ENCODE results near the gene TMEM115. TPM values are rescaled to one million over a fixed set of nuclear protein-coding genes. Genes with fewer than 3 reads are reported as not detected.

The TMEM115 gene
- total RNA-seq, 2 experiments from 2014 or later = 15.2 to 16.8 TPM

DNA sequence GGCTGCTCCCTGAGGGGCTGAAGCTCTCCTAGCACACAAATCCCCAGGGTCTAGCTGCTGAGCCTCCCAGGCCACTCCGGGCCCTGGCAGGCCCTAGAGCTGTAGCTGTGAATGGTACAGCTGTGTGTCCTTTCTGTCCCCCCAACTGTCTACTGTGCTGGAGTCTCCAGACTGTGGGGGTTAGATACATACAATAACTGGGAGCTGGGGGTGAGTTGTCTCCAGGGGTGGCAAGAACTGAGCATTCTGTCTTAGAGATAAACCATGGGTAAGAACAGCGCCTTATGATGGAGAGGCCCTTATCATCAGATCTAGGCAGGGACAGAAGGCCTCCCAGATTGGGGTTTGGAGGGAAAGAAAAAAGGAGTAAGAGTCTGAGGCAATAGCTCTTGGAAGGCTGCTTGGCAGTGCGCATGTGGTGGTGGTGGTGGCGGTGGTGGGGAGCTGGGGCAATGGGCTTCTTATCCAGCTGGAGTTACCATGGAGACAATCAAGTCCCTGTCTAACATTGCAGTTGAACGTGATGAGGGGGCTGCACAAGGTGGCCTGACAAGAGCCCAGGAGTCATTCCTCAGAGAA, 5.0 kb downstream of the TMEM115 start:
- ChIA-PET CTCF (interaction anchor here (0.9 to 4.3 kb wide), 5 partner anchors 16 to 218 kb away, joined by 3 to 15 read pairs (median 3); no protein-coding TSS in a partner anchor), POLR2A (interaction anchor here (0.6 to 6.9 kb wide), 6 partner anchors 10 to 1052 kb away, joined by 3 to 137 read pairs (median 3); partner anchors contain the start of gene RASSF1)
- ATAC-seq (no peak), DNase-seq (no peak)
- Mint-ChIP-seq H3K9me3 (no peaks in the 10 kb centered on the region), H3K27ac (peak overlapping the region; percentile 5), H3K4me1 (ENCODE audit: low read depth) (peaks cover 50% of the 10 kb centered on the region), H3K4me3 (no peak overlapping the region), H3K36me3 (ENCODE audit: low read depth) (peaks cover 25% of the 10 kb centered on the region), H3K27me3 (no peaks in the 10 kb centered on the region)
- TF ChIP-seq, protein P1, sequence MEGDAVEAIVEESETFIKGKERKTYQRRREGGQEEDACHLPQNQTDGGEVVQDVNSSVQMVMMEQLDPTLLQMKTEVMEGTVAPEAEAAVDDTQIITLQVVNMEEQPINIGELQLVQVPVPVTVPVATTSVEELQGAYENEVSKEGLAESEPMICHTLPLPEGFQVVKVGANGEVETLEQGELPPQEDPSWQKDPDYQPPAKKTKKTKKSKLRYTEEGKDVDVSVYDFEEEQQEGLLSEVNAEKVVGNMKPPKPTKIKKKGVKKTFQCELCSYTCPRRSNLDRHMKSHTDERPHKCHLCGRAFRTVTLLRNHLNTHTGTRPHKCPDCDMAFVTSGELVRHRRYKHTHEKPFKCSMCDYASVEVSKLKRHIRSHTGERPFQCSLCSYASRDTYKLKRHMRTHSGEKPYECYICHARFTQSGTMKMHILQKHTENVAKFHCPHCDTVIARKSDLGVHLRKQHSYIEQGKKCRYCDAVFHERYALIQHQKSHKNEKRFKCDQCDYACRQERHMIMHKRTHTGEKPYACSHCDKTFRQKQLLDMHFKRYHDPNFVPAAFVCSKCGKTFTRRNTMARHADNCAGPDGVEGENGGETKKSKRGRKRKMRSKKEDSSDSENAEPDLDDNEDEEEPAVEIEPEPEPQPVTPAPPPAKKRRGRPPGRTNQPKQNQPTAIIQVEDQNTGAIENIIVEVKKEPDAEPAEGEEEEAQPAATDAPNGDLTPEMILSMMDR (IDR thresholded peaks at IDR 0.05) = no peak
- intact Hi-C loops (cut with micrococcal nuclease) = no loop called here

DNA sequence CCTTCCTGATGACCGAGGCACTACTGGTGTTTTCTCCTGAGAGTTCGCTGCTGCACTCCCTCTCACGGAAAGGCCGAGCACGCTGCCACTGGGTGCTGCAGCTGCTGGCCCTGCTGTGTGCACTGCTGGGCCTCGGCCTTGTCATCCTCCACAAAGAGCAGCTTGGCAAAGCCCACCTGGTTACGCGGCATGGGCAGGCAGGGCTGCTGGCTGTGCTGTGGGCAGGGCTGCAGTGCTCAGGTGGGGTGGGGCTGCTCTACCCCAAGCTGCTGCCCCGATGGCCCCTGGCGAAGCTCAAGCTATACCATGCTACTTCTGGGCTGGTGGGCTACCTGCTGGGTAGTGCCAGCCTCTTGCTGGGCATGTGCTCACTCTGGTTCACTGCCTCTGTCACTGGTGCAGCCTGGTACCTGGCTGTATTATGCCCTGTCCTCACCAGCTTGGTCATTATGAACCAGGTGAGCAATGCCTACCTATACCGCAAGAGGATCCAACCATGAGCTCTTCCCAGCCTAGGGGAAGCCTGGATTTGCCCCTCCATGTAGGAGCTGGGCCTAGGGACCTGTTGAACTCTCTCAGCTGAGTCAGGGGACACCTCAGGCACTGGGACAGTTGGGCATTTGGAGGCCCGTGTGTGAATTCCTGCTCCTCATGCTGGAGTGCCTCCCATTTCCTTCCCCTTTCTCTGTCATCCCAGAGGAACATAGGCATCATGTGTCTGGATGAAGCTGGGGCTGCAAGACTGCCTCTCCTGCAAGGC, 5.9 kb downstream of the TMEM115 start:
- POLR2A ChIA-PET = interaction anchor here (0.6 to 6.9 kb wide), 4 partner anchors 15 to 1053 kb away, joined by 3 to 137 read pairs (median 3); partner anchors contain the start of genes HEMK1 and RASSF1
- H3K27me3 Mint-ChIP-seq = no peaks in the 10 kb centered on the region
- CTCF ChIA-PET = interaction anchor here (0.9 to 4.3 kb wide), 8 partner anchors 9 to 219 kb away, joined by 3 to 15 read pairs (median 6); partner anchors contain the start of gene RASSF1

DNA sequence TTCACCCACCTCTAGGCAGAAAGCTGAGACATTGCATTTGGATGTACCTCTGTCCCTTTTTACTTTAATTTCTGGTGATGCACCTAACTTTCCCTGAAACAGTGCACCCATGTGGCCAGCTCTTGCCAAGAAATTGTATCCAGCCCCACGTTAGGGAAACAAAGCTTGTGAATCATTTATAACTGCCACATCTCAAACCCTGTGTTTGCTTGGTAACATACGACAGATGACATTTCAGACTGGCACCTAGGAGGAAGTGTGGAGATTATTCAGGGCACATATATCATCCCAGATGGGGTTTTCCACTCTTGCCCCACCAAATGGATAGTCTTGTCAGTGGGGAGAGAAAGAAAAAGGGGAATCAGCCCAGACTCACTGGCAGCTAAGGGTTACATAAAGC, 6.5 kb downstream of the TMEM115 start:
- DNase-seq = peak; percentile 48
- Mint-ChIP-seq H3K27me3 (no peaks in the 10 kb centered on the region), H3K36me3 (ENCODE audit: low read depth) (peaks cover 24% of the 10 kb centered on the region), H3K4me3 (no peak overlapping the region), H3K27ac (no peak overlapping the region), H3K4me1 (ENCODE audit: low read depth) (peaks cover 59% of the 10 kb centered on the region), H3K9me3 (no peaks in the 10 kb centered on the region)
- TF ChIP-seq, protein P1 (IDR thresholded peaks at IDR 0.05) = no peak
- intact Hi-C loops (cut with micrococcal nuclease) = no loop called here
- POLR2A ChIA-PET = interaction anchor here (0.9 to 6.9 kb wide), 2 partner anchors 15 to 216 kb away, joined by 3 to 137 read pairs; partner anchors contain the start of genes HEMK1 and RASSF1
- ATAC-seq = no peak
- CTCF ChIA-PET = interaction anchor here (1.0 to 4.3 kb wide), 8 partner anchors 9 to 220 kb away, joined by 3 to 15 read pairs (median 6); partner anchors contain the start of gene RASSF1

More for the DNA sequence above, 5.9 kb downstream of the TMEM115 start:
- intact Hi-C loops (cut with micrococcal nuclease) = no loop called here
- H3K9me3 Mint-ChIP-seq = no peaks in the 10 kb centered on the region
- TF ChIP-seq, protein P1 (IDR thresholded peaks at IDR 0.05) = no peak
- peaks cover 24% of the 10 kb centered on the region for H3K36me3 Mint-ChIP-seq (ENCODE audit: low read depth)
- no peak overlapping the region for H3K4me3 Mint-ChIP-seq
- peaks cover 59% of the 10 kb centered on the region for H3K4me1 Mint-ChIP-seq (ENCODE audit: low read depth)
- ATAC-seq (no peak), DNase-seq (no peak)
- no peak overlapping the region for H3K27ac Mint-ChIP-seq

DNA sequence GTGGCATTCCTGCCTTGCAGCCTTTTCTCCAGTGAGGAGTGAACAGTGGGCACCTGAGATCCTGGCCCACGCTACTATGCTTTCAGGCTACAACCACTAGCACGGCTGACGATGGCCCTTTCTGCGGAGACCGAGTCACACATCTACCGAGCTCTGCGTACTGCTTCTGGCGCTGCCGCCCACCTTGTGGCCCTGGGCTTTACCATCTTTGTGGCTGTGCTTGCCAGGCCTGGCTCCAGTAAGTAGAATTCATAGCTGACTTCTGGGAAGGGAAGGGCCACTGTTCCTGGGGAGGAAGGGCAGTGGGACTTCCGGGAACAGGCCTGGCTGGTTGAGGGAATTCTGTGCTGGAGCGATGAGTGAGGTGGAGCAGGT, 8.0 kb downstream of the TMEM115 start:
- TF ChIP-seq, protein P1 (IDR thresholded peaks at IDR 0.05) = no peak
- CTCF ChIA-PET = interaction anchor here (1.3 to 6.1 kb wide), 6 partner anchors 10 to 199 kb away, joined by 4 to 46 read pairs (median 11); partner anchors contain the start of gene RASSF1
- no peaks in the 10 kb centered on the region for H3K9me3 Mint-ChIP-seq
- intact Hi-C loops (cut with micrococcal nuclease) = no loop called here
- POLR2A ChIA-PET = interaction anchor here (0.7 to 6.9 kb wide), 7 partner anchors 8 to 60 kb away, joined by 3 to 137 read pairs (median 4); partner anchors contain the start of genes HYAL2, RASSF1 and TMEM115
- H3K27me3 Mint-ChIP-seq = no peaks in the 10 kb centered on the region
- H3K4me3 Mint-ChIP-seq = peak overlapping the region; percentile 91
- ATAC-seq = no peak
- H3K36me3 Mint-ChIP-seq (ENCODE audit: low read depth) = peaks cover 24% of the 10 kb centered on the region
- H3K4me1 Mint-ChIP-seq (ENCODE audit: low read depth) = peaks cover 56% of the 10 kb centered on the region
- H3K27ac Mint-ChIP-seq = peak overlapping the region; percentile 96
- DNase-seq = peak; percentile 41

Measured in activated CD8-positive, alpha-beta T cell treated with anti-CD3 and anti-CD28 coated beads for 36 hours (primary cell).